NCI-H510A (cell line): Measurements from ENCODE around the gene EMSY.
"Not testable (repeated sequence)": the region's sequence is repeated elsewhere in the genome, so short reads cannot be mapped to it uniquely, and the experiment has no call there.

Source experiments
- DNase-seq: peaks from one replicate; lab custom pipeline; 2025; lab: John Stamatoyannopoulos, UW

The EMSY gene

DNA sequence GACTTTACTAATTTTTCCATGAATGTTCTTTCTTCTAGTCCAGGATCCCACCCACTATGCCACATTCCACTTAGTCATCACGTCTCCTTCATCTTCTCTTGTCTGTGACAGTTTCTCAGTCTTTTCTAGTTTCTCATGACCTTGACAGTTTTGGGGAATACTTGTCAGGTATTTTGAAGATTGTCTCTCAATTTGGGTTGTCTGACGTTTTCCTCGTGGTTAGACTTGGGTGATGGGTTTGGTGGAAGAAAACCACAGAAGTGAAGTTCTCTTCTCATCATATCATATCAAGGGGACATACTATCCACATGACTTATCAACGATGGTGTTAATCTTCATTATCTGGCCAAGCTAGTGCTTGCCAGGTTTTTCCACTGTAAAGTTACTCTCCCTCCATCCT is 123.3 kb downstream of the EMSY start:
- DNase-seq: no peak

DNA sequence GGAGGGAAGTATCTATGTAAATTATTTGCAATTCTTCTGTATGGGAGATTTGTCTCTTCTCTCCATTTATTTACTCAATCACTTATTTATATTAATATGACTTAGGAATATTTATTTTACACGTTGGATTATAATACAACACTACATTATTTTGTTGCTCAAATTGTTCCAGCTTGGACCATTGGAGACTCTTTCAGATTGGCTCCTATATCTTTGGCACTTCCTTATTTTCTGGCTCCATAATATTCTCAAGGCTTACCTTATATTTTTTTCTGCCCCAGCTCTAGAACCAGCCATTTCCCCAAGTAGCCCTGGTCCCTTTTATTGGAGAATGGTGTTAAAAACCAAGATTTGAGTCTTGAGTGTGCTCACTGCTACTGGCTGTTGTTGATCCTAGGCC is 123.8 kb downstream of the EMSY start:
- no peak for DNase-seq

DNA sequence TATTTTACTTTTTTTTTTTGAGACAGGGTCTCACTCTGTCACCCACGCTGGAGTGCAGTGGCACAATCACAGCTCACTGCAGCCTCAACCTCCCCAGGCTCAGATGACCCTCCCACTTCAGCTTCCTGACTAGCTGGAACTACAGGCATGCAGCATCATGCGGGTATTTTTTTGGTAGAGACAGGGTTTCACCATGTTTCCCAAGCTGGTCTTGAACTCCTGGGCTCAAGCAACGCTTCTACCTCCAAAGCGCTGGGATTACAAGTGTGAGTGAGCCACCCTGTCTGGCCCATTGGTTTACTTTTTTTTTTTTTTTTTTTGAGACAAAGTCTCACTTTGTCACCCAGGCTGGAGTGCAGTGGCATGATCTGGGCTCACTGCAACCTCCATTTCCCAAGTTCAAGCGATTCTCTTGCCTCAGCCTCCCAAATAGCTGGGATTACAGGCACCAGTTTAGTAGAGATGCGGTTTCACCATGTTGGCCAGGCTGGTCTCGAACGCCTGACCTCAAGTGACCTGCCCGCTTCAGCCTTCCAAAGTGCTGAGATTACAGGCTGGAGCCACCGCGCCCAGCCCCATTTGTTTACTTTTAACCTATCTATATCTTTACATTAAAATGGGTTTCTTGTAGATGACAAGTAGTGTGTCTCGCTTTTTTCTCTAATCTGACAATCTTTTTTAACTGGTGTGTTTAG is 127.5 kb downstream of the EMSY start:
- not testable (repeated sequence) for DNase-seq

DNA sequence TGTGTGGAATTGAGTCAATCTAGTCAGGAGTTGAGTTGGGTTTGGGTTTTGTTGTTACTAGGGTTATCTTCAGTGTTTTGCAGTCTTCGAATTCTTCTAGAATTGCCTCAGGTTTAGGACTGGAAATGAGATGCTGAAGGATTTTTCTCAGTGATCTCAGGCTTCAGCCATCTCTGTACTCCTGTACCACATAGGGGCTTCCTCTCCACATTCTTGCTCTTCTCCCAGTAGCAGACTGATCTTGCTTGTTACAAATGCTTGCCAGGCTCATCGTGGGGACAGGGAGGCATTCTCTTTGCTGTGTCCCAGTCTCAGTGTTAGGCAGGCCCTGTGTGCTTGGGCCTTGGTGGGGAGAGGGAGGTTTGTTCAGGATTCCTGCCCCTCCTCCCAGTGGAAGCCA is 129.6 kb downstream of the EMSY start:
- DNase-seq: no peak

DNA sequence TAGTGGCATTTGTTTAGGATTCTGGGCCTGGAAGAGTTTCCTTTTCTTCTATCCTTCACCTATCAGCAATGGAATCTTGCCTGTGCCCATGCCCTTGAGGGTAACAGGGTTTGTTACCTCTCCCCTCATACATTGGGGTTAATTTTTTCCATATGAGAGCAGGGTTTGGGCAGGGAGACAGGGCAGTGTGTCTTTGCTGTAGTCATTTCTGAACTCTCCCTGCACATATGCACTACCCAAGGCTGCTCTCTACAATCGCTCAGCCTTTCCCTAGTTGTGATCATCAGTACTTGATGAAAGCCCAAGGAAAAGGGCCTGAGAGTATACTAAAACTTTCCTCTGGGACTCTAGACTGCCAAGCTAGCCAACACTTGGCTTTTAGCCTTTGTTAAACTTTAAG is 130.1 kb downstream of the EMSY start:
- no peak for DNase-seq

DNA sequence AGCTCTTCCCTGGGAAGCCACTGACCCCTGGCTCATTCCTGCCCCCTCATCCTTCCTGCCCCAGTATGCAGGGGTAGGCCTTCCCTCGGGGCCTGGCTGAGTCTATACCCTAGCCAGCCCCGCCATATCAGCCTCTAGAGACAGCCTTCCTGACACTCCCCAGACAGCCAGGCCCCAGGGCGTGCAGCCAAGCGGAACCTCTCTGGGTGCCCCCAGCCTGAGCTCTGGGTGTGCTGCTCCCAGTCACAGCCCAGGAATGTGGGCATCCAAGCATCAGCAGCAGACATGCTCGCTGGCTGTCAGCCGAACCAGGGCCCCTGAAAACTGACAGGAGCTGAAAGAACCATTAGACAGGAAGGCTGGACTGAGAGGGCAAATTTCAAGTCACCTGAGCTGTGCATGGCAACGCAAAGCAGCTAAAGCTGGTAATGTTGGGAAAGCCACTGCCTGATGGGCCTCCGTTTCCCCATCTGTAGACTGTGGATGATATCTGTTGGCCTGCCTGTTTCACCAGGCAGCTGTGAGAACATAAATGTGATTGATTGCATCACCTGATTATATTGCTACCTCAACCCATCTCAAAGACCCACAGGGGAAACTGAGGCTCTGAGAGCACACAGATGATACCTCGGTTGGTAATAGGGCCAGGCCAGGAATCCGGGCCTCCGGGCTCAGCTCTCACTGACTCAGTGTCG is 132.6 kb downstream of the EMSY start:
- DNase-seq: no peak

DNA sequence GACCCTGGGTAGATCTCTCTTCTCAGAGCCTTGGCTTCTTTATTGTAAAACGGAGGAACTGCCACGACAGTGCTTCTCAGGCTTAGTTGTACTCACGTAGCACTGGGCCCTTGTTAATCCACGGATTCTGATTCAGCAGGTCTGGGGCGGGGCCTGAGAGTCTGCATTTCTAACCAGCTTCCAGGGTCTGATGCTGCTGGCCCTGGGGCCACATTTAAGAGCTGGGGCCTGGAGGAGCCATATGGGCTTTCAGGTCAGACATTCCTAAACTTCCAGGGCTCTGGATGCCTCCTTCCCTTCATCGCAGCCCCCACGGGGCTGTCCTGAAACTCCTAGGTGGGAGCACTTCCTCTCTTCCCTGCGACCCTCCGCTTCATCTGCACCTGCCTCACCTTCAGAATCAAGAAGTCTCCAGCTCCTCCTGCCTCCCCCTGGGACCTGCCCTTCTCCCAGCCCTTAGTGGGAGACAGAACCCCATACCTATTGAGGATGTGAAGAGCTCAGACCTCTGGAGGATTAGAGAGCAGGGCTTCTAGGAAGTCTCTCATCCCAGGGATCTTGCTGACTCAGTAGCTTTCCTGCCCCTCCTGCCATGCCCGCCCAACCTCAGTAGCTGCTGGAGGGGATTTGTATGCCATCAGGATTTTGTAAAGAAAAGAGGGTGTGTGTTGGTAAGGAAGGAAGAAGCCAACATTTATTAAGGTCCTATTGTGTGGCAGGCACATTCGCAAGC is 133.3 kb downstream of the EMSY start:
- DNase-seq: no peak

DNA sequence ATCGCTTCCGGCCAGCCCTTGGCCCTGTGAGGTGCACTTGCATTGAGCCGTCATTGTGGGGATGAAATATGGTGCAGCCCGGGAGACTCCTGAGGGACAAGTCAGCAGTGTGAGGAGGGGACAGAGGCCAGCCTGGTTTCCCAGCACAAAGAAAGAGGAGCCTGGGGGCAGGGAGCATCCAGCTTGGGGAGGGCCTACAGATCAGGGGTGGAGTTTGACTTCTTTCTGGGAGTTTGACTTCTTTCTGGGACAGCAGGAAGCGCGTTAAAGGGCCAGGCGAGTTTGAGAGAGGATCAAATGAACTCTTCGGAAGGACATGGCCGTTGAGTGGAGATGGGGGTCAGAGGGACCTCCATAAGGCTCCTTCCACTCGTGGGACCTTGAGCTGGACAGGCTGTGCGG is 133.8 kb downstream of the EMSY start:
- no peak for DNase-seq

DNA sequence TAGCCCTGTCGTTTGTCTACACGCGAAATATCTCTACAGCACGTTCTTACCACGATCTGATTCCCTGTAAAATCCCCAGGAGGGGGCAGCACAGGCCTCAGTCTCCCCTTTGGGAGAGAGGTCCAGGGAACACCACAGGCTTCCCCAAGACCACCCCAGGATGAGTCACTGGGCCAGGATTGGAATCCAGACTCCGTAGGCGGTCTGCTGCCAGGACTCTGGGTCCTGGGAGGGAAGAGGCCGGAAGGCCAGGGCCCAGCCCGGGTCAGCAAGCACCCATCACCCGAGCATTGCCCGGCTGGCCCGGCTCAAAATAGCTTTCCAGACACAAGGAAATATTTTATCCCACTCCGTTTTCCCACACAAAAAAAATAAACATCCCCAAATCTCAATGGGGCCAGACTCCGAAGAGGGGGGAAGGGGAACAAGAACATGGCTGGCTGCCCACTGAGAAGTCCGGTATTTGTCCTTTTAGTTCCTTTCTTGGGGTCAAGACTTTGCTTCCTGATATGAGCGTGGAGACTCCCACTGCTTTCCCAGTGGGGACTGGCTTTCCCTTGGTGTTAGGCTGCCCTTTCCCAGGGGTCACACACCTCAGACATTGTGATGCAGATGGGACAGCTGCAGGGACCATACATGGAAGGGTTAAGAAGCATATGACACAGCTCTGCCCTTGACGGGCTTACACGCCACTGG is 134.4 kb downstream of the EMSY start:
- DNase-seq: no peak

DNA sequence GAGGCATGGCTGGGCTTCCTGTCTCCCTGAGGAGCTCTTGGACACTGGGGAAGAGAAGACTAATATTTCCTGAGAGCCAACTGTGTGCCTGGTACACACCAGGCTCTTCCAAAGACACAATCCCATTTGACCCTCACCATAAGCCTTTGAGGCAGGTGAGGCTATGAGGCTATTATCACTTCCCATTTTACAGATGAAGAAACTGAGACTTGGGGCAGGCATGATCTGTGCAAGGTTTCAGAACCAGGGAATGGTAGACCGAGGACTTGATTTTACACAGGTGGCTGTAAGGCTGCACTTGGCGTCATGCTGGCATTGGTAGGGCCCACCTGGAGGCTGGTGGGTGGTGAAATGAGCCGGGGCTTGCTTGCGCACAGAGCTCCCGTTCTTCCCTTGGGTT is 134.9 kb downstream of the EMSY start:
- no peak for DNase-seq

DNA sequence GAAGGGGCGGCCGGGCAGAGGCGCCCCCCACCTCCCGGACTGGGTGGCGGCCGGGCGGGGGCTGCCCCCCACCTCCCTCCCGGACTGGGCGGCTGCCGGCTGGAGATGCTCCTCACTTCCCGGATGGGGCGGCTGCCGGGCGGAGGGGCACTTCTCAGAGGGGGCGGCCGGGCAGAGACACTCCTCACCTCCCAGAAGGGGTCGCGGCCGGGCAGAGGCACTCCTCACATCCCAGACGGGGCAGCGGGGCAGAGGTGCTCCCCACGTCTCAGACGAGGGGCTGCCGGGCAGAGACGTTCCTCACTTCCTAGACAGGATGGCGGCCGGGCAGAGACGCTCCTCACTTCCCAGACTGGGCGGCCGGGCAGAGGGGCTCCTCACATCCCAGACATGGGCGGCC is 137.7 kb downstream of the EMSY start:
- not testable (repeated sequence) for DNase-seq

DNA sequence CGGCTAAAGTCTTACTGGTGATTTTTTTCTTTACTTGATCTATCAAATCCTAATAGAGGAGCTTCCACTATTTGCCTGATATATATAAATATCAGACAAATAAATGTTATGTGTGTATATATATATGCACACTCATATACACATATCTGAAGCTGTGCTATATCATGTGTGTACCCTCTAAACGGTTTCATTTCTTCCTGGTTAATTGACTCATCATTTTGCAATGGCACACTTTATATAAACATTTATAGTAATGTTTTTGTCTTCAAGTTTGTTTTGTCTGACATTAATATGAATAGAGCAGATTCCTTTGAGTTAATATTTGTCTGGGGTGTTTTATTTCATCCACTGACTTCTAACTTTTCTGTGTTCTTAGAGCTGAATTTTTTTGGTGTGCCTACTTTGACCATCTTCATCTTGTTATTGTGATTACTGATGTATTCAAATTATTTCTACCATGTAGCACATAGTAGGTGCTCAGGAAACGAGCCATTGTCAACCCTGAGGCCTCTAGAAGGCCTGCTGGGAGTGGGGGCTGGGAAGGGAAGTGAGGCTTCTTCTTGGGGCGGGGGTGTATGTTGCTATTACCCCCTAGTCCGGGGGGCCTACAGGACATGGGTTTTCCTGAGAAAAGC is 143.1 kb downstream of the EMSY start:
- DNase-seq: no peak

DNA sequence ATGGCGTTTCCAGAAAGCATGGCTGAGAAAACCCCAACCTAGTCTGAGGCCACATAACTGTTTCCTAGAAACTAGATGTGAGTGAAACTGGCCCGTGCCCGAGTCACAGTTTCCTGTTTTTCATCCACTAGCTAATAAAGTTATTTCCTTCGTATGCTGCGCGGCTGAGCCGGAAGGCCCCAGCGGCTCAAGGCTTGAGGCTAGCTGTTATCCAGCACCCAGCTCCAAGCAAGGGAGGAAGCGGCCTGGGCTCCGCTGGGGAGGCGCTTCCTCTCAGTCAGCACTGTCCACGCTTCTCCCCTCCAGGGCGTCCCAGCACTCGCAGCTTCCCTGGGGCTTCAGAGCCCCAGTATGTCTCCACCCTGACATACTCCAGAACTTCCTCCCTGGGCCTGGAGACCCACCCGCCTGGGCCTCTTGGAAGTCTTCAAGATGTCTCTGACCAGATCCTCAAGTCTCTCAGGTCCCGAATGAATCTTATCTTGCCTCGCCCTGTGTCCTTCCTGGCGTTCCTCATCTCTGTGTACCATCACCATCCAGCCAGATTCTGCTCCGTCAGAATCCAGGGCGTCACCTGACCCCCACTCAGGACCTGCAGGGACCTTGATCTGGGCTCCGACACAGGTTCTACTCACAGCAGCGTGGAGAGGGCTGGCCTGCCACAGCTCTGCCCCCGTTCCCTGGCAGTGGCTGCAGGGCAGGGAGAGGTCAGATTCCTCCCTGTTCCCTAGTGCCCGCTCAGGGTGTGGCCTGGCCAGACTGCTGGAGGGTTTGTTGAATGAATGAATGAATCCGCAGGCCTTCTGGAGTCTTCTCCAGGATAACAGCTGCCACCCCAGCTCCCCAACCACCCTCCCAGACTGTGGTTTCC is 143.9 kb downstream of the EMSY start:
- DNase-seq: no peak

DNA sequence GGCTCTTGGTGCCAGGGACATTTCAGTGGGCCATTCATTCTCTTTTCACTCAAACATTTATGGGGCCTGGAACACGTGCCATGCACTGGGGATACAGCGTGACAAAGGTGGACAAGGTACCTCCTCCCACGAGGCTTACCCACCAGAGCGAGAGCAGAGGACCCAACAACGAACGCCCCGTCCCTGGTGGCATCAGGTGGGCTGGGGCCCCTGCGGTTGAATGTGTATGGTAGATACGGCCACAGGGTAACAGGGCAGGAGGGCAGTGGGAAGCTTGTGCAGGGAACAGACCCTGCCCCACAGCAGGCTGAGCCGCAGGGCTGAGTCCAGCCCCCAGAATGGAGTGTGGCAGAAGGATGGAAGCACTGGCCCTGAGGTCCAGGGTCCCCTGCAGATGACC is 144.7 kb downstream of the EMSY start:
- no peak for DNase-seq

DNA sequence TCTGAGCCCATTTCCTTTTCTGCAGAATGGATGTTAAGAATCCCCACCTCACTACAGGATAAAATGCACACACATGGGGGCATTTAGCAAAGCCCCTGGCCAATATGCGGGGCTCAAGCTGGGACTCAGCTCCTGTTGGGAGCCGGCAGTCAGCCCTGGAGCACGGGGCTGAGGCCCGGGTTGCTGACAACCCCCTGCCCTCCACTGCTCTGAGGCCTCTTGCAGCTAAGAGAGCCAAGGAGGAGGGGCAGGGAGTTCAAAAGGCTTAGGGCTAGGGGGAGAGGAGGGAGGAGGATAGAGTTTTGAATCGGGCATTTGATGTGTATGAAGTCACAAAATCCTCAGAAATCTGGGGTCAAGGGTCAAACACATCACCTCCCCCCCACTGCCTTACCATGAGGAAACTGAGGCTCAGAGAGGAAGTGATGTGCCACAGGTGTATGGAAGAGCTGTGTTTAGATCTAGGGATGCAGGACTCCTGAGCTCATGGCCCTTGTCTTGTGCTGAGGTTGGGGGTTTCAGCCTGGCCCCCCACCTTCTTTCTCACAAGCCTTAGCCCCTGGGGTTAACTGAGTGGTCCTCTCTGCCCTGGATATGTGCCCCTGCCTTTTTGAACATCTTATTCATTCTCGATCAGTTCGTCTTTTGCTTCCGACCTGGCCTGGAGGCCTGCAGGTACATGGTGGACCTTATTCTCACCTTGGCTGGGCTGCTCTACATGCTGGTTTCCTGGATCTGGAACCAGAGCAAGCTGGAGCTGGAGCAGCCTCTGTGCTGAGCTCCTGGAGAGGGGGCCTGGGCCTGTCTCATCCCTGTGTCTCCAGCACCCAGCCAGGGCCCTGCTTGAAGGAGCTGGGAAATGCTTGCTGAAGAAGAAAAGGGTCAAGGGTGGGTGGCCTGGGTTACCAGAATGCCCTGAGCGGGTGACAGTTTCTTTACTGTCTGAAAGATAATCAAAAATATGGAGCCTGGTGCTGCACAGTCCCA is 145.4 kb downstream of the EMSY start:
- DNase-seq: no peak

DNA sequence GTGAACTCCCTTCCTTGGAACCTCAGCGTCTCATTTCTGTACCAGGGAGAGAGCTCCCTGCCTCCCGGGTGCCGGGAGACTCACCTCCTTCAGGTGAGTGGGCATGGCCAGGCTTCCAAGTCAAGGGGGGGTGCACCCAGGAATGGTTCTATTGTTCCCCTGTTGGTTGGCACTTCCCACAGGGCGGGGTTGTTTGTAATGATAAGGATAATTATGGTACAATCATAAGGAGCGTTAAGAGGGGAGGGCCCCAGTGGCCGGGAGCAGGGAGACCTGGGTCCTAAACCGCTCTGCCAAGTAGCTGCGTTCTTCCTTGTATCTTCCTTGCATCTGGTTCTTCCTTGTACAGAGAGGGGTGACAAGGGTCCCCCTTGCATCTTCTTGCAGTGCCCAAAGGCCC is 146.6 kb downstream of the EMSY start:
- no peak for DNase-seq

DNA sequence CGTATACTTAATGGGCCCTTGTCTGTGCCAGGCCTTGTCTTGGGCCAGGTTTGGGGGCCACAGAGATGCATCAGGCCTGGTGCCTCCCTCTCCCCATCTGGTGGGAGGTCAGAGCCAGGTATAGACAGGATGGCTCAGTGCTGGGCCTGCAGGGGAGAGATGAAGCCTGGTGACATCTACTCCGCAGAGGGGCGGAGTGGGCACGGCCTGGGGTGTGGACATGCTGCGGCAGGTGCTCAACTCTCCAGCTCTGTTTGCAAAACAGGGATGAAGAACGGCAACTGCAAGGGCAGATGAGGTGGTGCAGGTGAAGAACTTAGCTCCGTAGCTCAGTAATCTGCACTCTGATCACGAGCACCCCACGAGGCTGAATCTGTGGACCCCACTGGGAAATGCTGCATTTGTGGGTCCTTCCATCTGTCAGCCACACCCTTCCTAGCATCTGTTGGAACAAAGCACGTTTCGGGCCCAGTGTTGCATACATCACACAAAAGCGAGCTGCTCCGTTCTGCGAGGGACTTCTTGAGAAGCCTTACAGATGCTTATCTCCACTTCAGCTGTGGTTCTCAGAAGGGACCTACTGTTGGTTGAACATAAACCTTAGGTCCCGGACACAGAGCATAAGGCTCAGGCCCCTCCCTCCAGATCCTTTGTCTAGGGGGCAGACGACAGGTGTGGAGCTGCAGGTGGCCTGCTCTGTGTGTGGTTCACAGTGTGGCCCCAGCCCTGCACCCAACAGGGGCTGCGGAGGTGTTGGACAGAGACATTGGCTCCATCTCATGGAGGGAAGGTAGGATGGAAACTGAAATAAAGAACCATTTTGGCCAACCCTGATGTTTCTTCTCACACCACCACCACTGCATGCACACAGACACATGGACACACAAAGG is 147.5 kb downstream of the EMSY start:
- peak; percentile 54 for DNase-seq

DNA sequence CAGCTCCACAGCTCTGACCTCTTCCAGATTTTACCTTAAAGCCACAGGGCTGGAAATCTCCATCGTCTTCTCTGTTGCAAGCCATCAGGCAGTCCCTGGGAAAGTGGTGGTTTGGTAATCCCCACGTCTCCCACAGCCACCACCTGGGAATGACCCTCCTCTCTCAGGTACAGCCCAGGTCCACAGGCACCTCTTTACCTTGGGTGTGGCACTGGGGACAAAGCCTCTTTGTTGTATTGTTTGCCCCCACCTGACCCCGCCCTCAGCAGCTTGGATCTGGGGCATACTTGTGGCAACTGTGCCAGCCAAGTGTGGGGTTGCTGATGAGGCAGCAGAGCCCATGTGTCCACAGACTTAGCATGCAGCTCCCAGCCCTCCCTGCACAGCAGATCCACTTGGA is 148.1 kb downstream of the EMSY start:
- DNase-seq: no peak

DNA sequence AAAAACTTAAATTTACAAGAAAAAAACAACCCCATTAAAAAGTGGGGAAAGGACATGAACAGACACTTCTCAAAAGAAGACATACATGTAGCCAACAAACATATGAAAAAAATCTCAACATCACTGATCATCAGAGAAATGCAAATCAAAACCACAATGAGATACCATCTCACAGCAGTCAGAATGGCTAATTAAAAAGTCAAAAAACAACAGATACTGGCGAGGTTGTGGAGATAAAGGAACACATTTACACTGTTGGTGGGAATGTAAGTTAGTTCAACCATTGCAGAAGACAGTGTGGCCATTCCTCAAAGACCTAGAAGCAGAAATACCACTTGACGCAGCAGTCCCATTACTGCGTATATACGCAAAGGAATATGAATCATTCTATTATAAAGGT is 150.3 kb downstream of the EMSY start:
- not testable (repeated sequence) for DNase-seq
